ENCODE data around the gene ROCK2. TPM values are rescaled to one million over a fixed set of nuclear protein-coding genes. Genes with fewer than 3 reads are reported as not detected.

The ROCK2 gene
- total and polyA plus RNA-seq, 2 of the 8 experiments (the other 6 are each of a cell fraction or from before 2014, with no cell fraction given), result 2.7 to 29.0 TPM

DNA sequence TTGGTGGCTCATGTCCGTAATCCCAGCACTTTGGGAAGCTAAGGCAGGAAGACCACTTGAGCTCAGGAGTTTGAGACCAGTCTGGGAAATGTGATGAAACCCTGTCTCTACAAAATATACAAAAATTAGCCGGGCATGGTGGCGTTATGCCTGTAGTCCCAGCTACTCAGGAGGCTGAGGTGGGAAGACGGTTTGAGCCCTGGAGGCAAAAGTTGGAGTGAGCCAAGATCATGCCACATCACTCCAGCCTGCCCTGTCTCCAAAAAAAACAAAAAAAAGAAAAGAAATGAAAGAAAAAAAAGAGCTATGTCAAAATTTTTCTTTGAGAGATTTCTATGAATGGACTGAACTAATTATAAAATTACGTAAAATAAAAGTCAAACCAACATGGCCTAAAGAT is 34.7 kb downstream of the ROCK2 start:
- no peak overlapping the region for H4K8ac ChIP-seq (ENCODE audit: extremely low read depth, insufficient read depth, low read length)
- no peak overlapping the region for H2BK15ac ChIP-seq (ENCODE audit: low read length)
- H3K23me2 ChIP-seq (ENCODE audit: low read depth, low read length), result no peaks in the 10 kb centered on the region
- no peak overlapping the region for H2BK5ac ChIP-seq (ENCODE audit: low read depth, low read length)
- DNase-seq (ENCODE audit: low read depth in 1 of 2, low spot score in 2 of 2) (no peak), FAIRE-seq (no peak)
- H3K4me3 ChIP-seq (ENCODE audit: extremely low read depth in 1 of 4, insufficient read depth in 2 of 4, low read depth in 3 of 4, low read length in 4 of 4), result no peak overlapping the region
- no peak overlapping the region for H3K18ac ChIP-seq (ENCODE audit: extremely low read depth, low read length)
- H2BK20ac ChIP-seq (ENCODE audit: low read length), result no peak overlapping the region
- H2BK120ac ChIP-seq (replicated peaks; ENCODE audit: low read depth, low read length), result no peak overlapping the region
- no peaks in the 10 kb centered on the region for H3K4me1 ChIP-seq (replicated peaks in 1 of 4; ENCODE audit: control insufficient read depth in 3 of 4, insufficient read depth in 4 of 4, low read length in 3 of 4)
- H2AK5ac ChIP-seq (ENCODE audit: low read depth, low read length), result no peak overlapping the region
- POLR2A ChIA-PET (ENCODE audit: partially characterized antibody), result interaction anchor here (0.6 to 1.2 kb wide), 2 partner anchors 28 to 35 kb away, joined by 3 read pairs; partner anchors contain the start of gene ROCK2
- CTCF ChIA-PET (ENCODE audit: partially characterized antibody), result interaction anchor here (0.5 to 2.8 kb wide), 2 partner anchors 10 to 12 kb away, joined by 5 to 14 read pairs; no protein-coding TSS in a partner anchor
- H2AFZ ChIP-seq (ENCODE audit: low read length), result no peak overlapping the region
- H3K4ac ChIP-seq (replicated peaks; ENCODE audit: insufficient read length, low read depth, low read length), result no peak overlapping the region
- H4K20me1 ChIP-seq (replicated peaks in 1 of 2; ENCODE audit: control insufficient read depth in 1 of 2, insufficient read depth in 2 of 2, low read length in 2 of 2), result peaks cover 0 to 2% of the 10 kb centered on the region in 2 experiments
- peaks cover 0 to 86% of the 10 kb centered on the region in 2 experiments; a peak in 2 of 4 replicates for H3K79me2 ChIP-seq (ENCODE audit: control insufficient read depth in 1 of 2, insufficient read depth in 2 of 2, low read length in 2 of 2)
- no peak overlapping the region for H4K5ac ChIP-seq (ENCODE audit: insufficient read length, low read depth, low read length)
- no peak overlapping the region for H3K56ac ChIP-seq (replicated peaks; ENCODE audit: insufficient read length, low read depth, low read length)
- 78% methylated on average over 5 of the region's 5 CpGs; no CpG with 5 or more reads in 1 of the 2 experiments for WGBS, 2 experiments (ENCODE audit: extremely low coverage in 1 of 2, insufficient coverage in 1 of 2, insufficient read length in 1 of 2, insufficient replicate concordance in 2 of 2, low coverage in 1 of 2, low lambda C conversion rate in 2 of 2, missing lambda C conversion rate in 1 of 2)
- no peak overlapping the region for H4K91ac ChIP-seq (replicated peaks; ENCODE audit: insufficient read length, low read length)
- H3K23ac ChIP-seq (ENCODE audit: insufficient read length), result no peak overlapping the region
- no peak overlapping the region for H3K4me2 ChIP-seq (ENCODE audit: insufficient read depth in 1 of 2, low read depth in 2 of 2, low read length in 2 of 2)
- H3K27ac ChIP-seq (ENCODE audit: low read depth, low read length), result no peak overlapping the region
- H3K14ac ChIP-seq (ENCODE audit: insufficient read length), result no peak overlapping the region
- H3K36me3 ChIP-seq (ENCODE audit: control insufficient read depth in 2 of 4, insufficient read depth in 4 of 4, low read length in 3 of 4), result no peaks in the 10 kb centered on the region
- no peak overlapping the region for H2BK12ac ChIP-seq (ENCODE audit: low read depth, low read length)
- no peaks in the 10 kb centered on the region for H3K27me3 ChIP-seq (replicated peaks in 1 of 4; ENCODE audit: control insufficient read depth in 3 of 4, extremely low read depth in 1 of 4, insufficient read depth in 3 of 4, low read length in 3 of 4)
- no peaks in the 10 kb centered on the region for H3K9me3 ChIP-seq (ENCODE audit: insufficient read depth in 2 of 2, low read depth in 1 of 2, low read length in 1 of 2)
- TF ChIP-seq POU5F1 (IDR thresholded peaks at IDR 0.05; ENCODE audit: low read depth, low read length), result no peak
- no peak for TF ChIP-seq CBX8 (IDR thresholded peaks at IDR 0.05; ENCODE audit: borderline replicate concordance, low read depth, low read length)
- TF ChIP-seq TEAD4 (IDR thresholded peaks at IDR 0.05; ENCODE audit: low read depth, low read length), result no peak
- no peak for TF ChIP-seq KDM4A (IDR thresholded peaks at IDR 0.05; ENCODE audit: low read depth, low read length, severe bottlenecking)
- TF ChIP-seq, protein P1, sequence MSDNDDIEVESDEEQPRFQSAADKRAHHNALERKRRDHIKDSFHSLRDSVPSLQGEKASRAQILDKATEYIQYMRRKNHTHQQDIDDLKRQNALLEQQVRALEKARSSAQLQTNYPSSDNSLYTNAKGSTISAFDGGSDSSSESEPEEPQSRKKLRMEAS (IDR thresholded peaks at IDR 0.05), result no peak
- TF ChIP-seq TAF7 (optimal IDR thresholded peaks at IDR 0.05; ENCODE audit: borderline replicate concordance, low read depth, low read length), result no peak
- H3K9ac ChIP-seq (replicated peaks in 1 of 4; ENCODE audit: extremely low read depth in 1 of 4, low read depth in 3 of 4, low read length in 3 of 4), result no peak overlapping the region
- H3K79me1 ChIP-seq (ENCODE audit: low read depth, low read length), result no peaks in the 10 kb centered on the region; the same call in 1 of the 2 replicates

Data from H1 (cell line).